Ammon's horn (tissue), 1 donor: ENCODE results near the gene C1orf87.

ENCODE experiments used
- DNase-seq: peaks from one replicate; pipeline ENCODE4 v3.0.0-alpha.2; 2016; ENCODE audit warnings: low spot score

C1orf87 gene, protein sequence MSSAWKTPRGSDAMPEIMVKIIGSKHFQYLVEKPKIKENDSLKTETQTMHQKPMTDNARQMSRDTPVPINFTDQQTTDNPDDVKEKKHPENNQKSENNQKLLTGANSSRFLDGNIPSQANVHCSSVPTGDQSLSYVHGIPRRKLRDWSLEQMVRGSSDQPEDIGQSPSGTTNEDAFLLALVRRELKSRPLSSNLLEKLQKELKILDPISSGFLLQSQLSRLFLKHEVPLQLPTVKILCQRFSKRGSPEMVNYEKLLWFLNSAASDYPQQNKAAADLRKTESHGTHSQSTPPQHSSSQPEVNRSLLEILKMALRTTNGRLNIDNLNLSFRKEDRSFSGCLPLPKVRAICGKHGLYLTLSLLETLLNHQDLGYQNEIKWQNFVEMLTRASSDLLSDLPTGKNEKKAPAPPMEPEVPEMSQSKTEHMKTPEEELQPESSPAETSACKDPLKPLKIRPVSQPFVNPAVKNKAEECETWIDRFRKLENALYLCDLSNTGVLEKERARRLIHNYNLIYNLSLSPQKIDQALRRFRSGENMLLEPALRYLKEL

DNA sequence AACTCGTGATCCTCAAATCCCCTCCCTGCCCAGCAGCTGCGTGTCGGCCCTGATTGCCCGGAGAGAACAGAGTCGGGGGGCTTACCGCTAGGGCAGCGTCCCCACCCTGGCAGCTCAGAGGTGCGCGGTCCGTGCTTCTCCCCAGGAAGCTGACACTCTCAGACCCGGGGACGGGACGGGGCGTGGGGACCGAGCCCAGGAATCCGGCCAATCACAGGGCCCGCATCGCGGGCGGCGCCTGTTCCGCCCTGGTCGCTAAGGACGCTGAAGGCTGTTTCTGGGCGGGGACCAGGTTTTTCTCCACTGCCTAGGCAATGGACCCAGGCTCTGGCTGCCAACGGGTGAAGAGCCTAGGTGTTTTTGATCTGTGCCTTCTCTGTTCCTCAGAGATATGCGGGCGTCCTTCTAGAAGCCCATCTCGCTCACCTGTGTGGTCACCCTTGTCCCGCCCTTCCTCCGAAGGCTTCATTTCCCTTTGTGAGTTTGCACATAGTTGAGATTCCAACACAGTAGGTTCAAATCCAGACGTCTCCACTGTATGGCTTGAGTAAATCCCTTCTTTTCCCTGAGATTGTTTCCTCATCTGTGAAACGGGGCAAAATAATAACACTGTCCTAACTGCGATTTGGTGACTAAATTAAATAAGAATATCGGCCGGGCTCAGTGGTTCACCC is at the start of gene C1orf87:
TSS of gene C1orf87 (minus strand) at position 166 of the 674 bp plus-strand sequence. CDS start 1,127 bp downstream, outside the sequence.
- DNase-seq = no peak

DNA sequence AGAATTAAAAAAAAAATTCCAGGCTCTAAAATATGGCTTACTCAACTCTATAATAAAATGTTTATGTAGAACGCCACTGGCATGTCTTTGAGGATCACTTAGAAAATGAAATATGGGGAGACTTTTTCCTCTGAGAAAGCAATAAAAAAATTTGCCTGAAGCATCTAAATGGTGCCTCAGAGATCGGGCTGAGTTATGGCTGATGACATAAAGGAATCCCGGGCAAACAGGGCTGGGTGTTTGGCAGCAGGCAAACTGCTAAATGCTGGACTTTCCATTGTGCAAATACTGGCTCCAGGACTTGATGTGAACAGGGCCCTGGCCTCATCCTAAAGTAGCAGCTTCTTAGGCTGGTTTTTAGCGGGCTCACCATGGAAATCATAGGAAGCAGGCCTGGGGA is 44.5 kb upstream of the C1orf87 start:
- DNase-seq = no peak

DNA sequence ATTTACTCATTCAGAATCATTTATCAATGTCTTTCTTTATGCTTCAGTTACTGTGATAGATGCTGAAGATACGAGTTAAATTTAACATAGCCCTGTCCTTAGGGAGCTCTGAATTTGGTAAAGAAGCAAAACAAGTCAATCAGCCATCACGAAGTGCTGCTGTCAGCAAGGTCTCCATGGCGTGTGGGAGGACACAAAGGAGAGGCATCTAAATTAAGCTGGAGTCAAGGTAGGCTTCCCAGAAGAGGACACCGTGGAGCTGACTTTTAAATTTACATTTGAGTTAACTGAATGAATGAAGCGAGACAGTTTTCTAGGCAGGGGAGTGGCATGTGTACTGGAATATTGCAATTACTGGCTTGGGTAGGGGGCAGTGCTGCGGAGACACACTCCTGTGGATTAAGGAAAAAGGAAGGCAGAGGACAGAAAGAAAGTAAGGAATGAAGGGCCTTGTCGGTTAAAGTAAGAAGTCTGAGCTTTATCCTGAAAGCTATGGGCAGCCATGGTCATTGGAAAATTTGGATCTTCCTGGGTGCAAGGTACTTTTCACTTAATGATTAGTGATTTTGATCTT is 41.3 kb upstream of the C1orf87 start:
- DNase-seq = no peak

DNA sequence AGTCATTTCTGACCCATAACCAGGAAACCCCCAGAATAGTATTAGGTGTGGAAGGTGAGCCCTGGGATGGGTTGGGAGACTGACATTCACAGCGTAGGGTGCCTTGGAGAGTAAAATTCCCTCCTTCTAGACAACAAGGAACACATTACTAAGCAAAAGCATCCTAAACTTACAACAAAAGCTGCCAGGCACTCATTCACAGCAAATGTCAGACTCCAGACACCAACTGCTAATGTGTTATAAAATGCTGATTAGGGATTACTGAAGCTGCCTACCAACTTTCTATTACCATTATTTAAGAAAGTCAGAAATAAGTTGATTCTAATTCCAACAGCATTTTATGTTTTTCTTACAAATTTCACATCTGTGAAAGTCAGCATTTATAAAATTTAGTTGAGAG is 40.0 kb upstream of the C1orf87 start:
- no peak for DNase-seq

DNA sequence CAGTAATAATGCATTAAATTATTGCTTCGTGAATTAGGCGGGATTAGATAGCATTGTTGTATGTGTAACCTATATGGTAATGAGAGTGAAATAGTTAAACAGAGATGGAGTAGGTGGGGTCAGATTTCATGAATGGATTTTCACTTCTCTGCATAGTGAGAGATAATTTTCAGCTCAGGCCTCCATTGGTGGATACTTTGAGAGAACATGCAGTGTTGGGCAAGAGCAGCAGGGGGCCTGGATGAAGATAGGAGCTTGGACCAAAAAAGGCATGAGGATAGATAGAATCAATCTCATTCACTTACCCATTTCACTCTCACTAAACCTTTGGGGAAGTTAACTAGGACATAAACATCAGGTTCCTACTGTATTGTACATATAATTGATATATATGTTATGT is 39.5 kb upstream of the C1orf87 start:
- no peak for DNase-seq

DNA sequence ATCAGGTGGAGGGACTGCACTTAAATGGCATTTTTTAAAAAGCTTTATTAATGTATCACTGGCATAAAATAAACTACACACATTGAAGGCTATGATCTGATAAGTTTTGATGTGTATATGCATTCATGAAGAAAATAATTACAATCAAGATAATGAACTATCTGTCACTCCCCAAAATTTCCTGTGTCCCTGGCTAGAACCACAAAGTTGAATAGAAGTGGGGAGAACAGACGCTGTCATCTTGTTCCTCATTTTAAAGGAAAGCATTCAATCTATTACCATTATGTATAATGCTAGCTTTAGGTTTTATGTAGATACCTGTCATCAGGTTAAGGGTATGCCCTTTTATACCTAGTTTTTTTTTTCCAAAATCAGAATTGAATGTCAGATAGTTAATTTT is 38.1 kb upstream of the C1orf87 start:
- DNase-seq = no peak

DNA sequence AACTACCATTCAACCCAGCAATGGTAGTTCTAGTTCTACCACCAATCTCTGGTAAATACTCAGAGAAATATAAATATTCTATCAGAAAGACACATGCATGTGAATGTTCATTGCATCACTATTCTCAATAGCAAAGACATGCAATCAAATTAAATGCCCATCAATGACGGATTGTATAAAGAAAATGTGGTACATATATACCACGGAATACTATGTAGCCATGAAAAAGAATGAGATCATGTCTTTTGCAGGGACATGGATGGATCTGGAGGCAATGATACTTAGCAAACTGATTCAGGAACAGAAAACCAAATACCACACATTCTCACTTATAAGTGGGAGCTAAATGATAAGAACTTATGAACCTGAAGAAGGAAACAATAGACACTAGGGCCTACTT is 37.5 kb upstream of the C1orf87 start:
- no peak for DNase-seq

DNA sequence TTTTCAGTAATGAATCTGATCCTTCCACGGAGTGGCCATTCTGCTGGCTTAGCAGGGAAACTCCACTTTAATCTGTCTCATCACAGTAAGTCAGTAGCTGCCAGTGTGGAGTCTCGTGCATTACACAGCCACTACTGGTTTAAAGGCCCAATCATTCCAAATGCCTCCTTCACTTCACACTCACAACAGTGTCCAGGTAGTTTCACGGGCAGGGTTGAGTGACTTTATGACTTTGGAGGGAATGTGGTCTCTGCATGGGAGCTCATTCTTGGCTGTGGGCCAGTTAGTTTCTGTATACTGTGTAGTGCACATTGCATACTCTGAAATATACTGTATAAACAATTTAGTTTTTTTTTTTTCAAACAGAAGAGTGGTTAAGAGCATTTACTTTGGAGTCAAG is 34.6 kb upstream of the C1orf87 start:
- no peak for DNase-seq

DNA sequence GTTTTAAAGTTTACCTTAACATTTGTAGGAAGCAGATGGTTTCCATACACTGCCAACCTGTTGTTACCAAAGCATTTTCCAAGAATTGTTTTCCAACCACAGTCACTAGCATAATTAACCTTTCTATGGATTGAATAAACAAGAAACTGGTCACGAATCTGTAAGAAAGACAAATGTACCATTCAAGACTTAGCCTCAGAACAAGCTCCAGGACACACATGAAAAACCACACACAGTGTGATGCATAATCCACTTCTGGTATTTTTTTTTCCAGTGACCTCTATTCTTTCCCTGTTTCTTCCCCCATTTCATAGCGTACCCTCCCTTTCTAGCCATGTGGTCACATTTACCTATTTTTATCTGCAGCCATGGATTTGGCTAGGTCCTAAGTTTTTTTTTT is 29.6 kb upstream of the C1orf87 start:
- no peak for DNase-seq

DNA sequence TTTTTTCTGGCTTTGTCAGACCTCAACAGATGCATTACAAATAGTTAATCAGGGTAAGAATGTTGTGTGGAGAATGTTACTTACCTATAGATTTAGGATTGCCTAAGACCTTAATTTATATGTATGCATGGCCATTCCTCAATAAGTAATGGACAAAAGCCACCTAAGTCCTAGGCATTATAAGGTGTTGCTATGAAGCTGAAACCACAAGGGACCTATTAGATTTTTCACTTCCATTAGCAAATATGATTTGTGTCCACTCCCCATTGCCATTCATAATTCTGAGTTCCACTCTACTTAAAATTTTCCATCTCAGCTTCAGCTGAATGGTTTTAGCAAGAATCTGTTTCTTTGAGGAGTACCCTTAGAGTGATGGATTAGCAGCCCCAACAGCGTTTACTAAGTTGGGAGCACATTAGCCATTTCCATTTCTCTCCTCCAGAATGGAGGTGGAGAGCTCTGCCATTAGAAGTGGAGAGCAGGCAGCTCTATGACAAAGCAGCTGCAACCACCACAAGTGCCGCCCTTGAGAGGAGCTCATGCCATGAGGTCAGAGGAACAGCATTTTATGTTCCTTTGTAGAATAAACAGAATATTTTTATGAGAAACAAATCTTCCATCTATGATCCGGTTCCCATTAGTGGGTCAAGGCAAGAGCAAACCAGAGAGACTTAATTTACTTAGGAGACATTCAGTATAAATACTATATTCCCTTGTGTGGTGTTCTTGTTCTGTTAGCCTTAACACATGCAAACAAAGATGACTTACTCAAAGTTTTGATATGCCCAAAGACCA is 28.9 kb upstream of the C1orf87 start:
- DNase-seq = no peak

DNA sequence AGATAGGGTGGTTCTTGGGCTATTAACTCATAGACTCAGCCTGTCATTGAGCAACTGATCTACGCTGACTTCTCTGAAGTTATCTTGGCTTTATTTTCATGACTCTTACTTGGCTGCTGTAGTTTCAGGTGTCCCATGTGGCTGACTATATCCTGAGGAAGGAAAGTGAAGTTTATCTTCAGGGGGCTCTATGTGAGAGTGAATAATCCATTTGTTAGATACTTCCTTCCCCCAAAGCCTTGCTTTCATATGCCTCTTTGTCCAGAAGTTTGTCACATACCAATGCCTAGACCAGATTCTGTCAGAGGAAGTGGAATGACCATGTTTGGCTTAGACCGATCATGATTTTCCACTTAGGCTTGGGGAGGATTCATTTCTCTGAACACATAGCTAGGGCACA is 27.9 kb upstream of the C1orf87 start:
- no peak for DNase-seq

DNA sequence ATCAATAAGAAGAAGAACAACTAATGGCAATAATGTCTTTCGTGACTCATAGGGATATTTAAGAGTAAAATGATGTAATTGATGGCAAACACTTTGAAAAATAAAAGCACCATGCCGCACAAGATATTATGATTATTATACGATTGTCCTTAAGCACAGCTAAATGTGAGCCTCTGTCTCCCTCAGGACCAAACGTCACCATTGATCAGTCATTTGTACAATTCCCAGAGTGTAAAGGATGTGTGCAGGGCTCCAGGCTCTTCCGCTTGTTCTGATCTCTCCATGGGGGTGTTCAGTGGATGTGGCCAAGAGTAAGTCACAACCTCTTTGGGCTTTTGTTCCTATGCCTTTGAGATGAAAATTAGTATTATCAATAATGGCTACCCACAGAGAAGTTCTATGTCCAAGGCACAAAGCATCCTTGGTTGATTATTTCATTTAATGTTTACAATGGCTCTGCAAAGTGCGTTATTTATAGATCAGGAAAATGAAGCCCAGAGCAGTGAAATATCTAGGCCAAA is 17.7 kb upstream of the C1orf87 start:
- no peak for DNase-seq

DNA sequence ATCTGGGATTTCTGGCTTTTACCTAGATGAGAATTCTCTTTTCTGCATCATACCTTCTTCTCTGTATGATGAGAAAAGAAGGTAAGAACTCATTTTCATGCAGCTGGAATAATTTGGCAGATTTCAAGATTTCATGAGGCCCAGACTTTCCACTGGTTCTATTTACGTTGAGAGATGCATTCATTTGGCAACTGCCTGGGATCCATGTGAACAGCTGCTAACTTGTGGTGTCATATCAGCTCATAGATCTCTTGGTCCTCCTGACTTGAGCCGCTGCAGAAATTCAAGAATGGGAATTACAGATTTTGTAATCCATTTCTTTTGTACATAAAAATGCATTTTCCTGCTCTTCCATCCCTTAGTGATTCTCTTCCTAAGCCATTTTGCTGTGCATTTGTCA is 17.1 kb upstream of the C1orf87 start:
- DNase-seq = no peak

DNA sequence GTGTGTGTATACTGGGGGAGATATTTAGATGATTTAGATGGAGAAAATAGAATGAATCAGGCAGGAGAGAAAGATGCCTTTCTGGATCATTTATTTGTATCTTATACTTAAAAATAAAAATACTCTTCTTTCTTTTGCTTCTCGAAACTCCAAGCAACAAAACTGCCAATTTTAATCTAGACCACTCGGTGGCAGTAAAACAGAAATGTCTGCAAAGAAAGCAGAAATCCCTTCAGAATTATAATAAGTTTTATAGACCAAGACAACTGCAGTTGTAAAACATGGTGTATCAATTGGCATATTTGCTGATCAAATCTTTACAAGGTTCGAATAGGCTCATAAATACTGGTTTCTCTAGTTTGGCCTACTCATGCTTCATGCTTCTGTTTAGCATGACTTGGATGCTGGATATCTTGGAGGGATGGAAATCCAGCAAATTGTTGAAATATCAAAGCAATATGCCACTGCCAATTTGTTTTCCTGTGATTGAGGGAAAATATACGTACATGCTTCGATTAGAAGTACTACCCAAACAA is 15.1 kb upstream of the C1orf87 start:
- DNase-seq = no peak

DNA sequence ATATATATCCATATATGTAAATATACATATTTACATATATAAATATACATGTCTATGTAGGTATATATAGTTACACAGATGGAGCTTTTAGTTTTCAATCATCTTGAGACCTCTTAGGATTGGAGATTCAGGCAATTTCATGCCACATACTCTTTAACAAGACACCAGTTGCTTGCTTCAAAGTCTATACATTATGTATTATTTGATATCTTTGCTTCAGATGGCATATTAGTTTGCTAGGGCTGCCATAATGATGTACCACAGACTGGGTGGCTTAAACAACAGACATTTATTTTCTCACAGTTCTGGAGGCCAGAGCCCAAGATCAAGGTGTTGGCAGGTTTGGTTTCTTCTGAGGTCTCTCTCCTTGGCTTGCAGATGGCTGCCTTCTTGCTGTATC is 14.1 kb upstream of the C1orf87 start:
- DNase-seq = no peak

DNA sequence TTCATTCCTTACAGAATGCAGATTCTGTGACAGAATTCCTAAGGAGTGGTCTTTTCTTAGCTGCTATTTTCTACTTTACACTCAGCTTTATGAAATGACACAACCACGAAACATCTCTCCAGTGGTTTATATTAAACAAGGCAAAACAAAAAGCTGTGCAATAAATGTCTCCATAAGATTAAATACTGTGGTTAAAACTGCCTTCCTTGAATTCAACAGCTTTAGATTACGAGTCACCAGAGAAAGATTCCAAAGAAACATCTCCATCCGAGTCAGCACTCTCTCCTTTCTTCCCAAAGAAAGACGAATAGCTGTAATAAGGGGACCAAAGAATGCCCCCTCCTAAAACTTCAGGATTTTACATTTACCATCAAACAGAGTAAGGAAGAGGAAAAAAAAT is 4.6 kb upstream of the C1orf87 start:
- DNase-seq = no peak

DNA sequence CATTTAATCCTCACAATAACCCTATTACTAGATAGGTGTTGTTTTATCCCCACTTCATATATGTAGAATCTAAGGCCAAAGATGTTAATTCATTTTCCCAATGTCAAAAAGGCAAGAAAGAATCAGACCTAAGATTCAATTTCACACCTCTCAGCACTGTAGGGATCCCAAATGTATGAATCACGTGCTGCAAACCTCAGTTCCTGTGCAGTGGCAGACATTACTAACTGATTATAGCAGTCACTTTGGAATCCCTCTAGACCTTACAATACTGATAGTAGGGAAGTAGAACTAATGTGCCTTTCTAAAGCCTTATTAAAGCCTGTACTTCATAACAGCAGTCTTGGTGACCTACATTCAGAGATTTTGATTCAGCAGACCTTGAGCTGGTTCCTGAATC is 2.3 kb downstream of the C1orf87 start:
- no peak for DNase-seq

DNA sequence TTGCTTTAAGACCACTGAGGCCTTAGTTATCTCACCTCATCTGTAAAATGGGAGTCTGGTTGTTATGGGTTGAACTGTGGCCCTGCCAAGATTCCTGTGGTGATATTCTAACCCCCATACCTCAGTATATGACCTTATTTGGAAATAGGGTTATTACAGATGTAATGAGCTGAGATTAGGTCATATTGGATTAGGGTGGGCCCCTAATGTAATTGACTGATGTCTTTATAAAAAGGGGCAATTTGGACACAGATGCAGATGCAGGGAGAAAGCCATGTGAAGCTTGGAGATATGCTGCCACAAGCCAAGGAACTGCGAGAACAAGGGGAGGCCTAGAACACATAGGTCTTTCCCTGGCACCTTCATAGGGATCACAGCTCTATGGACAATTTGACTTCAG is 3.9 kb downstream of the C1orf87 start:
- DNase-seq = no peak

DNA sequence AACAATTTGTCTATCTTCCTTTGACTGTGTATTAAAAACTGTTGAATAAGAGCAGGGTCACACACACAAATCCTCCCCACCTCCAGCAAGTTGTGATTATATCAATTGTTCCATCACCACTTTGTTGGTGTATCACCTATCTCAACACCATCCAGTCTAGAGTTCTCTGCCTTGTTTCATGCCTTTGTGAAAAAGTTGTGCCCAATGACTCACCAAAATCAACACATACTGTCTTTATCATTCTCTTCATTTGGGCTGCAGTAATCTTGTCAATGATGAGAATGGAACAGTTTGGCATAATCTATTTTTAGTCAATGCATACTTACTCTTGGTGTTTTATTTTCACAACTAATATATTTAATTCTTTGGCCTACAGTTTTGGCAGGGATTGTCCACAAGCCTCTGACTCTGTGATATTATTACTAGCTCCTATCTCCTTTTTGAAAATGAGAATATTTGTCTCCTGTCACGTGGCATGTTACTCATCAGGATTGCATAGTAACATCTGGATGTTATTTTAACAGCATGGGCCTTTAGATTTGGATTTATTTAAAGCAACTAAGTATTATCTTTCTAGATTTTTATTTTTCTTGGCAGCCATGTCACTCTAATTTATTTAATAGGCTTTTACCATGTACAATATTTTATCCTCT is 5.1 kb downstream of the C1orf87 start:
- no peak for DNase-seq

DNA sequence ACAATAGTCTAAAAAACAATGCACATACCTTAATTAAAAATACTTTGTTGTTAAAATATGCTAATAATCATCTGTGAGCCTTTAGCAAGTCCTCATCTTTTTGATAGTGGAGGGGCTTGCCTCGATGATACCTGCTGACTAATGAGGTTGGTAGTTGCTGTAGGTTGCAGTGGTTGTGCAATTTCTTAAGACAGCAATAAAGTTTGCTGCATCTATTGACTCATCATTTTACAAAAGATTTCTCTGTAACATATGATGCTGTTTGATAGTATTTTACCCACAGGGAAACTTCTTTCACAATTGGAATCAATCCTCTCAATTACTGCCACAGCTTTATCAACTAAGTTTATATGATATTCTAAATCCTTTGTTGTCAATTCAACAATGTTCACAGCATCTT is 7.6 kb downstream of the C1orf87 start:
- no peak for DNase-seq

DNA sequence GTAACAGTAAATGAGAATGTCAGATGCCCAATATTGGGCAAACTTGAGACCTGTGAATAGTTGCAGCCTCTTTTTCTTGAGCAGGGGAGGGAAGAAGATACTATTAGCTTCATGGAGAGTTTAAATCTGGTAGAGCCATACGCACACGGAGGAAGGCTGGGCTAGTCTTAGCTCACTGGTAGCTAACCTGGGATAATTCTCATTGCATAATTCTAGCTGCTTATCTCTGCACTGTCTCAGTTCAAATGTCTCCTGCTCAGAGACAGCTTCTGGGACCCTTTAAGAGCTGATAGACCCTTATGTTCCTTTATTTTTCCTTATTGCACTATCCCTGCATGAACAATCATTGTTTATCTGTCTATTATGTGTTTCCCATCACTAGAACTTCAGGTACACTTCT is 8.4 kb downstream of the C1orf87 start:
- no peak for DNase-seq
